Ovary (tissue), 3 donors: ENCODE results near the gene SLC9A3.

Source experiments
- EP300 ChIP-seq: sonication (generic); formaldehyde crosslinking; IDR thresholded peaks from one replicate; pipeline ENCODE4 v1.6.1; 2017; ENCODE audit warnings: antibody characterized with exemption
- POLR2A ChIP-seq: fragments of 450-650 bp; IDR thresholded peaks from one replicate; pipeline ENCODE4 v1.6.1; 2017; ENCODE audit warnings: antibody characterized with exemption, mild to moderate bottlenecking, moderate library complexity
- TF ChIP-seq, protein P1 (sequence below), 3 donors: fragments of 450-650 bp in 2 of 3; fragments of 200-600 bp in 1 of 3; IDR thresholded peaks; one replicate each; pipeline versions ENCODE4 v1.5.1 to v1.8.0; 2016 to 2022; ENCODE audit warnings: antibody characterized with exemption in 3 of 3, mild to moderate bottlenecking in 1 of 3
- donor health status: DM: no; HTN: no; CAD: no.

GRCh38 chr5:526456-527088, 2.3 kb upstream of the SLC9A3 start:
- TF ChIP-seq, protein P1, sequence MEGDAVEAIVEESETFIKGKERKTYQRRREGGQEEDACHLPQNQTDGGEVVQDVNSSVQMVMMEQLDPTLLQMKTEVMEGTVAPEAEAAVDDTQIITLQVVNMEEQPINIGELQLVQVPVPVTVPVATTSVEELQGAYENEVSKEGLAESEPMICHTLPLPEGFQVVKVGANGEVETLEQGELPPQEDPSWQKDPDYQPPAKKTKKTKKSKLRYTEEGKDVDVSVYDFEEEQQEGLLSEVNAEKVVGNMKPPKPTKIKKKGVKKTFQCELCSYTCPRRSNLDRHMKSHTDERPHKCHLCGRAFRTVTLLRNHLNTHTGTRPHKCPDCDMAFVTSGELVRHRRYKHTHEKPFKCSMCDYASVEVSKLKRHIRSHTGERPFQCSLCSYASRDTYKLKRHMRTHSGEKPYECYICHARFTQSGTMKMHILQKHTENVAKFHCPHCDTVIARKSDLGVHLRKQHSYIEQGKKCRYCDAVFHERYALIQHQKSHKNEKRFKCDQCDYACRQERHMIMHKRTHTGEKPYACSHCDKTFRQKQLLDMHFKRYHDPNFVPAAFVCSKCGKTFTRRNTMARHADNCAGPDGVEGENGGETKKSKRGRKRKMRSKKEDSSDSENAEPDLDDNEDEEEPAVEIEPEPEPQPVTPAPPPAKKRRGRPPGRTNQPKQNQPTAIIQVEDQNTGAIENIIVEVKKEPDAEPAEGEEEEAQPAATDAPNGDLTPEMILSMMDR (IDR thresholded peaks at IDR 0.05), result no peak
- no peak for TF ChIP-seq POLR2A
- no peak for TF ChIP-seq EP300
